HG03378 (cell line): Measurements from ENCODE around the gene SIRT6.
"Not testable (repeated sequence)": the region's sequence is repeated elsewhere in the genome, so short reads cannot be mapped to it uniquely, and the experiment has no call there.

Experiments
- ATAC-seq: cut with Tn5 transposase; IDR thresholded peaks from one replicate; pipeline ENCODE4 v1.9.1; 2021; ENCODE audit warnings: mild to moderate bottlenecking, moderate library complexity; ENCODE audit not compliant: unreplicated experiment

The SIRT6 gene

GRCh38 chr19:4182084-4182810, at the start of gene SIRT6, which contains the start of gene ANKRD24:
SIRT6 (minus strand) TSS chr19:4182563; CDS start chr19:4182539, 24 bp downstream.
ANKRD24 (plus strand) TSS chr19:4182689; CDS start chr19:4186426, 3,737 bp downstream.
- peak; percentile 65 for ATAC-seq

- ATAC-seq: not testable (repeated sequence)
Observed at GRCh38 chr19:4232139-4232538, 49.8 kb upstream of the SIRT6 start.

- ATAC-seq: not testable (repeated sequence)
Observed at GRCh38 chr19:4231521-4231920, 49.2 kb upstream of the SIRT6 start.

GRCh38 chr19:4230237-4230636, 47.9 kb upstream of the SIRT6 start:
- ATAC-seq: not testable (repeated sequence)

- ATAC-seq: peak; percentile 53
Observed at GRCh38 chr19:4229179-4229931, 47.0 kb upstream of the SIRT6 start, which contains the start of gene EBI3. EBI3 (plus strand) TSS chr19:4229523; CDS start chr19:4229551, 28 bp downstream.

- no peak for ATAC-seq
Observed at GRCh38 chr19:4228765-4229178, 46.4 kb upstream of the SIRT6 start.

- no peak for ATAC-seq
Observed at GRCh38 chr19:4227771-4228170, 45.4 kb upstream of the SIRT6 start.

- ATAC-seq: no peak
Observed at GRCh38 chr19:4225885-4226284, 43.5 kb upstream of the SIRT6 start.

GRCh38 chr19:4224470-4224869, 42.1 kb upstream of the SIRT6 start:
- no peak for ATAC-seq

- no peak for ATAC-seq
Observed at GRCh38 chr19:4220188-4220587, 37.8 kb upstream of the SIRT6 start.

- ATAC-seq: not testable (repeated sequence)
Observed at GRCh38 chr19:4218523-4218922, 36.2 kb upstream of the SIRT6 start.

- no peak for ATAC-seq
Observed at GRCh38 chr19:4217429-4218264, 35.3 kb upstream of the SIRT6 start.

GRCh38 chr19:4216846-4217245, 34.5 kb upstream of the SIRT6 start:
- ATAC-seq: no peak

GRCh38 chr19:4215807-4216206, 33.4 kb upstream of the SIRT6 start:
- ATAC-seq: no peak

- no peak for ATAC-seq
Observed at GRCh38 chr19:4213116-4213515, 30.8 kb upstream of the SIRT6 start.

- ATAC-seq: no peak
Observed at GRCh38 chr19:4210166-4210731, 27.9 kb upstream of the SIRT6 start.

- ATAC-seq: no peak
Observed at GRCh38 chr19:4208385-4209094, 26.2 kb upstream of the SIRT6 start.

GRCh38 chr19:4206818-4207484, 24.6 kb upstream of the SIRT6 start:
- no peak for ATAC-seq

GRCh38 chr19:4201798-4202197, 19.4 kb upstream of the SIRT6 start:
- ATAC-seq: no peak
